HS-5 (cell line): Measurements from ENCODE around the gene C1QTNF1.

Source experiments
- DNase-seq: peaks from one replicate; pipeline ENCODE4 v3.0.0-alpha.2; 2012; ENCODE audit warnings: low read depth

C1QTNF1 gene

GRCh38 chr17:78993241-78993956 lies 30.6 kb upstream of the C1QTNF1 start:
- no peak for DNase-seq

- DNase-seq = no peak
Measured at GRCh38 chr17:78993981-78994671, 29.8 kb upstream of the C1QTNF1 start.

GRCh38 chr17:78995022-78995760 lies 28.8 kb upstream of the C1QTNF1 start:
- no peak for DNase-seq

- DNase-seq = no peak
Measured at GRCh38 chr17:78995761-78996451, 28.1 kb upstream of the C1QTNF1 start.

- no peak for DNase-seq
Measured at GRCh38 chr17:78996781-78997201, 27.2 kb upstream of the C1QTNF1 start.

- no peak for DNase-seq
Measured at GRCh38 chr17:78997231-78997741, 26.7 kb upstream of the C1QTNF1 start.

GRCh38 chr17:78997881-78998280 lies 26.1 kb upstream of the C1QTNF1 start:
- DNase-seq = no peak

- no peak for DNase-seq
Measured at GRCh38 chr17:78998311-78999055, 25.5 kb upstream of the C1QTNF1 start.

GRCh38 chr17:78999056-78999768 lies 24.8 kb upstream of the C1QTNF1 start:
- no peak for DNase-seq

- DNase-seq = no peak
Measured at GRCh38 chr17:78999947-79000395, 24.0 kb upstream of the C1QTNF1 start.

GRCh38 chr17:79000396-79001189 lies 23.4 kb upstream of the C1QTNF1 start:
- no peak for DNase-seq

GRCh38 chr17:79001190-79002020 lies 22.6 kb upstream of the C1QTNF1 start:
- no peak for DNase-seq

- no peak for DNase-seq
Measured at GRCh38 chr17:79002291-79002690, 21.7 kb upstream of the C1QTNF1 start.

GRCh38 chr17:79002796-79003593 lies 21.0 kb upstream of the C1QTNF1 start:
- DNase-seq = no peak

GRCh38 chr17:79003661-79004411 lies 20.1 kb upstream of the C1QTNF1 start:
- DNase-seq = no peak

- DNase-seq = no peak
Measured at GRCh38 chr17:79005063-79005861, 18.7 kb upstream of the C1QTNF1 start.
